Measurements from ENCODE around the gene FITM2. TPM values are rescaled to one million over a fixed set of nuclear protein-coding genes. Genes with fewer than 3 reads are reported as not detected.

FITM2 gene
- total and polyA plus RNA-seq, 2 donors (not counting 3 experiments of a cell fraction or from before 2014, with no cell fraction given): 4.4 to 7.7 TPM

- Histone ChIP-seq H3K9me3 (replicated peaks; ENCODE audit: control insufficient read depth, insufficient read depth, low read length) (no peaks in the 10 kb centered on the region), H3K4me1 (ENCODE audit: control insufficient read depth, extremely low read depth, insufficient read depth, low read length) (no peaks in the 10 kb centered on the region), H3K36me3 (ENCODE audit: control insufficient read depth in 2 of 2, extremely low read depth in 1 of 2, insufficient read depth in 2 of 2, low read length in 2 of 2) (no peaks in the 10 kb centered on the region), H3K9me1 (replicated peaks; ENCODE audit: control insufficient read depth, extremely low read depth, insufficient read depth, low read length) (no peaks in the 10 kb centered on the region), H2AFZ (ENCODE audit: low read depth, low read length) (no peak overlapping the region), H3K27me3 (ENCODE audit: control insufficient read depth in 2 of 2, insufficient read depth in 2 of 2, low read length in 2 of 2) (no peaks in the 10 kb centered on the region), H3K9ac (replicated peaks; ENCODE audit: extremely low read depth, insufficient read depth, low read length) (no peak overlapping the region), H4K20me1 (replicated peaks; ENCODE audit: control insufficient read depth, extremely low read depth, insufficient read depth, low read length) (no peaks in the 10 kb centered on the region), H3K79me2 (ENCODE audit: control insufficient read depth, insufficient read depth, low read length) (no peaks in the 10 kb centered on the region), H3K4me2 (ENCODE audit: insufficient read depth, low read length) (no peak overlapping the region), H3K4me3 (replicated peaks in 1 of 3; ENCODE audit: insufficient read depth in 1 of 3, low read depth in 1 of 3, low read length in 3 of 3) (no peak overlapping the region), H3K27ac (ENCODE audit: insufficient read depth, low read depth, low read length) (no peak overlapping the region)
- BruUV-seq (replicated peaks): no TSS peak
- POLR2A ChIA-PET: no interaction called here
- no peak for TF ChIP-seq MYC (IDR thresholded peaks at IDR 0.05; ENCODE audit: low read depth, low read length)
- TF ChIP-seq CTCF (IDR thresholded peaks at IDR 0.05; ENCODE audit: extremely low read depth in 1 of 2, insufficient read depth in 1 of 2, low read depth in 1 of 2, low read length in 2 of 2): no peak
- no peak for TF ChIP-seq GATA2 (IDR thresholded peaks at IDR 0.05; ENCODE audit: insufficient read depth, insufficient read length, low read depth, low read length)
- no peak for TF ChIP-seq POLR2A (IDR thresholded peaks at IDR 0.05; ENCODE audit: low read depth, low read length)
- TF ChIP-seq EZH2 (IDR thresholded peaks at IDR 0.05; ENCODE audit: borderline replicate concordance, low read depth, low read length, severe bottlenecking): no peak
- TF ChIP-seq JUN (IDR thresholded peaks at IDR 0.05; ENCODE audit: borderline replicate concordance, insufficient read depth, insufficient read length, low read depth): no peak
- no peak for TF ChIP-seq FOS (IDR thresholded peaks at IDR 0.05; ENCODE audit: borderline replicate concordance, insufficient read depth, low read length)
- no peak for TF ChIP-seq MAX (IDR thresholded peaks at IDR 0.05; ENCODE audit: insufficient read depth, insufficient read length)
- DNase-seq (ENCODE audit: low read depth, low spot score) (no peak), FAIRE-seq (no peak)
- CTCF ChIA-PET: no interaction called here
- dilution Hi-C loops (cut with MboI; ENCODE audit: extremely low pct_ligation_motif_present, low sequenced_read_pairs): no loop called here
- intact Hi-C loops (cut with micrococcal nuclease): no loop called here
These were observed 33.7 kb upstream of the FITM2 start for GRCh38 chr20:44344723-44345122.
